ENCODE measurements around the gene RASSF5. TPM values are rescaled to one million over a fixed set of nuclear protein-coding genes. Genes with fewer than 3 reads are reported as not detected.

RASSF5 gene
- total RNA-seq, 3 donors from 2014 or later: 179 to 227 (median 216) TPM

DNA sequence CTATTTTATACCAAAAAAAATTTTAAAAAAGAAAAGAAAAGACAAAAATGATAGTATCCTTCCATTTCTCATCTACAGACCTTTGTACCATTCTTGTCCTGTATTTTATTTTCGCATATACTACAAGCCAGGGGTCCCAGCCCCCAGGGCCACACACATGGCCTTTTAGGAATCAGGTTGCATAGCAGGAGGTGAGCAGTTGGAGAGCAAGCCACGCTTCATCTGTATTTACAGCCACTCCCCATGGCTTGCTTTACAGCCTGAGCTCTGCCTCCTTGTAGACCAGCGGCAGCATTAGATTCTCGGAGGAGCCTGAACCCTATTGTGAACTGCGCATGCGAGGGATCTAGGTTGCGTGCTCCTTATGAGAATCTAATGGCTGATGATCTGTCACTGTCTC, 39.8 kb downstream of the RASSF5 start:
- DNase-seq (no peak), ATAC-seq (no peak)
- Mint-ChIP-seq H3K4me1 (ENCODE audit: low read depth) (peaks cover 28% of the 10 kb centered on the region), H3K4me3 (no peak overlapping the region), H3K9me3 (no peaks in the 10 kb centered on the region), H3K27me3 (ENCODE audit: low read depth) (no peaks in the 10 kb centered on the region), H3K36me3 (ENCODE audit: insufficient read depth) (no peaks in the 10 kb centered on the region)

DNA sequence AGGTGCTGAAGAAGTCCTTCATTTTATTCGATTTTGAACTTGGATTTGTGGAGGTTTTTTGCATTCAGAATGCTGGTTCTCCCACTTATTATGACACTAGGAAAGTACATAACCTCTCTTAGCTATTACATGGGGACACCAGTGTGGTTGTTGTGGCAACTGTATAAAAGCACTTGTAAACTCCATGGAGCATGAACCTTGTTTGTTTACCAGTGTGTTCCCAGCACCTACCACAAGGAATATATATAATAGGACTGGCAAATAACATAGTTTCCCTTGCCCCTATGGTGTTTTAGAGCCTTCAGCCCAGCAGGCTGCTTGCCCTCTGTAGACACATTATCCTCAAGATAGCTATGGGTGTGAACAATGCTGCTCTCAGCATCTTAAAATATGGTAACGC, 43.1 kb downstream of the RASSF5 start:
- Mint-ChIP-seq H3K4me3 (no peak overlapping the region), H3K27me3 (ENCODE audit: low read depth) (no peaks in the 10 kb centered on the region), H3K4me1 (ENCODE audit: low read depth) (peaks cover 52% of the 10 kb centered on the region), H3K36me3 (ENCODE audit: insufficient read depth) (no peaks in the 10 kb centered on the region), H3K9me3 (no peaks in the 10 kb centered on the region)
- ATAC-seq (no peak), DNase-seq (no peak)

DNA sequence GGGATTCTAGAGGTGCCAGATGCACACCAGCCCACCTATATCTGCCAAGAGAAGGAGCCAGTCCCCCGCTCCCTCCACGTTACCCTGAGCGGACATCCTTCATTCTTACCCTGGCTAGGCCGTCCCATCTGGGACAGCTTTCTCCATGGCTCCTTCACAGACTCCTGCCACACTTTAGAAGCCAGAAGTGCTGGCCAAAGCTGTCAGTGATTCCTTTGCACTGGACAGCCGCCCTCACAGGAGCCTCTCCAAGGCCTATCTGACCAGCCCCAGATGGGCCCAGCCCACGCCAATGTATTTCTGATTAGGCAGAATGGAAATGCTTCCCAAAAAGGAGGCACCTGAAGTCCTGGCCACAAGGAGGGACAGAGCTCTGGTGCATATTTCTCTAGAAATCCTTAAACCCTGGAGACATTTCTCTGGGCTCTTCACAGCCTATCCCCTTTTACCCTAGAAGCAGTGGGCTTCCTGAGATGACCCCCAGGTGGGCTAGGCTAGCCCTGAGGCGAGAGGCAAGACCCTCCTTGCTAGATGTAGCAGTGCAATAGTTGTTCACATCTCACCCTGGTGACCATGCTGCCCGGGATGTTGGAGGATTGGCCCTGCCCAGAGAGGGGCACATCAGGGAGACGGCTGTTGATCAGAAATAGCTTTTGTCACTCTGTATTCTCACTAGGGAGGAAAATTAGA, 44.1 kb downstream of the RASSF5 start:
- H3K4me1 Mint-ChIP-seq (ENCODE audit: low read depth): peaks cover 56% of the 10 kb centered on the region
- no peaks in the 10 kb centered on the region for H3K27me3 Mint-ChIP-seq (ENCODE audit: low read depth)
- H3K36me3 Mint-ChIP-seq (ENCODE audit: insufficient read depth): no peaks in the 10 kb centered on the region
- H3K4me3 Mint-ChIP-seq: no peak overlapping the region
- no peak for DNase-seq
- no peaks in the 10 kb centered on the region for H3K9me3 Mint-ChIP-seq
- no peak for ATAC-seq

DNA sequence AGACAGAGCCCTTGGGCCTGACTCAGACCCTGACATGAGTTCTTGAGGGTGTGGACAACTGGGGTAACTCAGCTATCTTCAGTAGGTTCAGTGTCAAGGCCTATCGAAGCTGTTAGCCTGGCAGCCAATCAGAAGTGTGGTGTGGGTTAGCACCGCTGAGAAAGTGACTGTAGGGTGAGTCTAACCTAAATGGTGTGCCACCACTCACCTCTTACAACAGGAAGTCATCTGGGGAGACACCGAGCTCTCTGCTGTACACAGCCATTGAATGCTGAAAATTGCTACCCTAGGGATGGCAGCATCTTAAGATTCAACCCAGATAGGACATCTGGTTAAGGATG, 44.6 kb downstream of the RASSF5 start:
- no peaks in the 10 kb centered on the region for H3K27me3 Mint-ChIP-seq (ENCODE audit: low read depth)
- no peaks in the 10 kb centered on the region for H3K9me3 Mint-ChIP-seq
- H3K4me3 Mint-ChIP-seq: peak overlapping the region; percentile 68
- H3K36me3 Mint-ChIP-seq (ENCODE audit: insufficient read depth): no peaks in the 10 kb centered on the region
- peaks cover 58% of the 10 kb centered on the region for H3K4me1 Mint-ChIP-seq (ENCODE audit: low read depth)
- DNase-seq (peak; percentile 69), ATAC-seq (peak; percentile 80 to 88)

GRCh38 chr1:206554211-206554610, 46.9 kb downstream of the RASSF5 start:
- DNase-seq: no peak
- Mint-ChIP-seq H3K27me3 (ENCODE audit: low read depth) (no peaks in the 10 kb centered on the region), H3K36me3 (ENCODE audit: insufficient read depth) (peaks cover 2% of the 10 kb centered on the region), H3K4me3 (no peak overlapping the region), H3K9me3 (no peaks in the 10 kb centered on the region), H3K4me1 (ENCODE audit: low read depth) (peaks cover 58% of the 10 kb centered on the region)
- ATAC-seq: no peak

- peaks cover 6% of the 10 kb centered on the region for H3K36me3 Mint-ChIP-seq (ENCODE audit: insufficient read depth)
- peak overlapping the region; percentile 90 for H3K4me3 Mint-ChIP-seq
- ATAC-seq (no peak), DNase-seq (no peak)
- H3K27me3 Mint-ChIP-seq (ENCODE audit: low read depth): no peaks in the 10 kb centered on the region
- no peaks in the 10 kb centered on the region for H3K9me3 Mint-ChIP-seq
- peaks cover 64% of the 10 kb centered on the region for H3K4me1 Mint-ChIP-seq (ENCODE audit: low read depth)
Observed at GRCh38 chr1:206554701-206555472, 47.6 kb downstream of the RASSF5 start.

DNA sequence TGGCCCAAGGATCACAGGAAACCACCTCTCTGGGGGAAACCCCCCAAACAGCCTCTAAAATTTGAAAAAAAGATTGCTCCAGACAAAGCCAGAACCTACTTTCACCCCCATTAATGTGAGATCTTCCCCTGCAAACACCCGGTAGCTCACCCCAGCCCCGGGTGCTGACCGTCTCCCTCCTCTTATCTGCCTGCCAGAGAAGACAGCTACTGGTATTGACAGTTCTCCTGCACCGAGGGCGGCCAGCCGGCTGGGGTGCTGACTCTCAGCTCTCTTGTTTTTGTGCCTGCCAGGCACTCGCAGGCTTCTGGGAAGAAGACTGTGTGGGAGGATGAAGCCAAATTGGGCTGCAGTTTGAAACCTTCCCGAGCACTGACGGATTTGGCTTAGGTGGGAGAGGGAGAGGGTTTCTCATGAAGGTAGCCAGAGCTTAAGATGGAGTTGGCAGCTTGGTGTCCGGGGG, 48.2 kb downstream of the RASSF5 start:
- peaks cover 12% of the 10 kb centered on the region for H3K36me3 Mint-ChIP-seq (ENCODE audit: insufficient read depth)
- DNase-seq (no peak), ATAC-seq (peak in 1 of 2 donors; percentile 5)
- no peaks in the 10 kb centered on the region for H3K9me3 Mint-ChIP-seq
- peaks cover 70% of the 10 kb centered on the region for H3K4me1 Mint-ChIP-seq (ENCODE audit: low read depth)
- peak overlapping the region; percentile 90 for H3K4me3 Mint-ChIP-seq
- no peaks in the 10 kb centered on the region for H3K27me3 Mint-ChIP-seq (ENCODE audit: low read depth)

DNA sequence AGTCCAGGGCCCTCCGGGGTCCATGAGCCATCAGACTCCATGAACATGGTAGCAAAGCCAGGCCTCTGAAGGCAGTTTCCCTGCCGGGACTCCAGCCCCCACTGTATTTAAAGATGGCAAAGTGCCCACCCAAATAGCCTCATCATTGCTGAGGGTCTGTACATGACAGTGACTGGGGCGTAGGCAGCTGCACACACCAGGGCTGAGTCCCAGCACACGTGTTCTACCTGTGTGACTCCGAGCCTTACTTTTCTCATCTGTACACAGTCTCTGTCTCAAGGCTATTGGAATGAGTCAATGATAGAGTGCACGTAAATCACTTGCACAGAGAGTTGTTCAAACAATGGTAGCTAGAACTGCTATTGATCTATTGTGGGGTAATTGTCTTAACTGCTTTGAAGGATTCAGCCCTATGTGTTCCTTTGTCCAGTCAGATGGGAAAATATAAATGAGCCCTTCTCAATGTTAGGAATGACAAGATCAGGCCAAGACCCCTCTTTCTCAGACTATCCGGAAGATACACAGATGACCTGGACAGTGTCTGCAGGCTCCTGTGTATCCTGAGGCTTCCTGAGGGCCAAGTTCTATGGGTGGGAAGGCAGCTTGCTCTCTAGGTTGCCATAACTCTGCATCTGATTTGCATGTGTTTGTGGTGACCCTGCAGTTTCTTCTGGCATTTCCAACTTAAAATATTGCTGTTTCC, 48.9 kb downstream of the RASSF5 start:
- peak; percentile 58 to 67 for ATAC-seq
- Mint-ChIP-seq H3K9me3 (no peaks in the 10 kb centered on the region), H3K27me3 (ENCODE audit: low read depth) (no peaks in the 10 kb centered on the region), H3K36me3 (ENCODE audit: insufficient read depth) (peaks cover 15% of the 10 kb centered on the region), H3K4me3 (peak overlapping the region; percentile 90), H3K4me1 (ENCODE audit: low read depth) (peaks cover 73% of the 10 kb centered on the region)
- no peak for DNase-seq

DNA sequence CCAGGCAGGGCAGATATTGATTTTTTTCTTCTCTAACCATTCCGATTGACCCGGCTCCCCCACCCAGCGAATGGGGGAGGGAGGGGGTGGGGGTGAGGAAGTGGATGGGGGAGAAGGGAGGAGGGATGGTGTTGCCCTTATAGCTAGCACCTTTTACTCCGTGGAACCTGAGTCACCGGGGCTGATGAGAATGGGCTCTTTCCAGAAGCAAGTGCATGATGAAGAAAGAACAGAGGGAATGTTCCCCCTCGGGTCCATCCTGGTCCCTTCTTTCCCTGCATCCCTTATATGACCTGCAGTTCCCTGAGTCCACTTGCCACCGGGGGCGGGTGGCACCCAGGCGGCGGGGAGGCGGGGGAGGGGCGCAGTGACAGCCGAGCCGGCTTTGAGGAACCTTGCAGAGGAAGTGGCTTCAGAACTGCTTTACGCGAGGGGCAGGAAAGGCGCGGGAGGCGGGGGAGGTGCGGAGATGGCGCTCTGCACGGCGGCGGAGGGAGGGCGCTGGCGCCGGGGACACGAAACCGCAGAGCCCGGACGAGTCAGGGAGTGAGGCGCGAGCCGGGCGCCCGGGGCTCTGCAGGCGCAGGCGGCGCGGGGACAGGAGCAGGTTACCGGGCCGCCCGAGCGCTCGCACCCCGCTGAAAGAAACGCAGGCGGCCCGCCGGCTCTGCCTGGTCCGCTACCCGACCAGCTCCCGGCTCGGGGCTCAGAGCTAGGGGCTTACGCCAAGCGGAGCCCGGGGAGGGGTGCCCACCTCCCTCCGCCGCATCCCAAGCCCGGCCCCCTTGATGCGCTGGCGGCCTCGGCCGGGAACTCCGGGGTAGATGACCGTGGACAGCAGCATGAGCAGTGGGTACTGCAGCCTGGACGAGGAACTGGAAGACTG, 49.7 kb downstream of the RASSF5 start:
- ATAC-seq (peak; percentile 57 to 61), DNase-seq (peak; percentile 86)
- Mint-ChIP-seq H3K36me3 (ENCODE audit: insufficient read depth) (peaks cover 18% of the 10 kb centered on the region), H3K9me3 (no peaks in the 10 kb centered on the region), H3K27me3 (ENCODE audit: low read depth) (no peaks in the 10 kb centered on the region), H3K4me1 (ENCODE audit: low read depth) (peaks cover 72% of the 10 kb centered on the region), H3K4me3 (peak overlapping the region; percentile 90)

DNA sequence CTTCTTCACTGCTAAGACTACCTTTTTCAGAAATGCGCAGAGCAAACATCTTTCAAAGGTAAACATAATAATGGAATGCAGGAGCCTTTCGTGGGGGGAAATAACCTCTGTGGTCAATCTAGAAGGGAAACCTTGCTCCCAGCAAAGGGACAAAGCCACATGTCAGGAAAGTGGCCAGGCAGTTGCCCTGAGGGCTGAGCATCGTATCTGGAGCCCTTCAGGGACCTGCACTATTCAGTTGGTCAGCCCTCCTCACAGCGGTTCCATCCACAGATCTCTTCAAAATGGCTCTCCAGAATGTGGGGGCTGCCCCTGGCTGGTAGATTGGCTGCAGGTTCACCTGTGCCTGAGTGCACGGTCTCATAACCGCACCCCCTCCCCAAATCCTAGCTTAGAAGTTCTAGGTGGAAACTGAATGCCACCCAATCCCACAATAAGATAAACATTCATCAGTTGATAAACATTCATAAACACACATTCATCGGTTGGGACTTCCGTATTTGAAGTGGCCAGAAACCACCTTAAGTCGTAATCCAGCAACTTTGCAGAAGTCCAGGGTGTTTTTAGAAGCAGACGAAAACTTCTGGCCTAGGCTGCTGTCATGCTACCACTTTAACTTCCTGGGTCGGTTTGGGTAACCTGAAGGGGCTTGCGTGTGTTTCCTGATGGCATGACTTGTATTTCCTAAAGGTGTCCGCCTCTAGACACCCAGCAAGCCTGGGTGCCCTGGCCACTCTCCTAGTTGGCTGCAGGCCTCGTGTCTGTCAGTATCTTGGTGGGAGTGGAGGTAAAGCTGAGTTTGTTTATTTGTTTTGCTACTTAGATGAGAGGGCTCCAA, 50.5 kb downstream of the RASSF5 start:
- H3K27me3 Mint-ChIP-seq (ENCODE audit: low read depth): no peaks in the 10 kb centered on the region
- no peaks in the 10 kb centered on the region for H3K9me3 Mint-ChIP-seq
- ATAC-seq: no peak
- H3K4me1 Mint-ChIP-seq (ENCODE audit: low read depth): peaks cover 72% of the 10 kb centered on the region
- peak overlapping the region; percentile 90 for H3K4me3 Mint-ChIP-seq
- DNase-seq: no peak
- H3K36me3 Mint-ChIP-seq (ENCODE audit: insufficient read depth): peaks cover 25% of the 10 kb centered on the region

DNA sequence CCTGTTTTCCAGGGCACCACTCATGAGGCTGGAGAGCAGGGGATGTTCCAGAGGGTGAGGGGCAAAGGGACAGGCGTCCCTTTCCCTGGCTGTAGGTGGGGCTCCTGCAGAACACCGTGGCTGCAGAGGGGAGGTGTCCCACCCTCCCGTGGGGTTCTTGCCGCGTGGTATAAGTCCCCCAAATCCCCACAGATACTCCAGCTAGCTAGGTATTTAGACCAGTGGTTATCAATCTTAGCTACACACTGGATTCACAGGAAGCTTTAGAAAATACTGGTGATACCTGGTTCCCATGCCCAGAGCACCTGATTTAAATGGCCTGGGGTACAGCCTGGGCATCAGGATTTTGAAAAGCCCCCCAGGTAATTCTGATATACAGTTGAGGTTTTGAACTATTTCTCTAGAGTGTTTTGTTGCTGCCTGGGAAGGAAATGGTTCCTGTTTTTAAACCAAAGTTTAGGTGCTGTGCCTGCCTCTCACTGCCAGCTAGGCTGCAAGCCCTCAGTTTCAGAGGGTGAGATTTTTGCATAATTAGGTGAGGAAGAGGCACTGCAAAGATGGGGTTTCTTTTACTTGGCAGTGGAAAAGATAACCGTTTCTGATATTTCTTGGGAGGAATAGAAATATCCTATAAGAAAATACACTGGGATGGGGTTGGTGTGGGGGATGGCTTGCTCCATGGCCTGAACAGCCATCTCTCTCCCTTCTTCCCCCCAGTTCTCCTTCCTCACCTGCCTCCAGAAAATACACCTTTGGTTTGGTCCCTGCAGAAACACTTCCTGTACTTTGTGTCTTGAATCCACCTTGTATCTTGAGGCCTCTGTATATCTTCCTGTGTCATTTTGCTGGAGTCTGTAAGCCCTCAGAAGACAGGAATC, 51.7 kb downstream of the RASSF5 start:
- peak overlapping the region; percentile 90 for H3K4me3 Mint-ChIP-seq
- DNase-seq: no peak
- peaks cover 73% of the 10 kb centered on the region for H3K4me1 Mint-ChIP-seq (ENCODE audit: low read depth)
- ATAC-seq: no peak
- H3K36me3 Mint-ChIP-seq (ENCODE audit: insufficient read depth): peaks cover 37% of the 10 kb centered on the region
- no peaks in the 10 kb centered on the region for H3K27me3 Mint-ChIP-seq (ENCODE audit: low read depth)
- no peaks in the 10 kb centered on the region for H3K9me3 Mint-ChIP-seq

- peaks cover 73% of the 10 kb centered on the region for H3K4me1 Mint-ChIP-seq (ENCODE audit: low read depth)
- H3K36me3 Mint-ChIP-seq (ENCODE audit: insufficient read depth): peaks cover 43% of the 10 kb centered on the region
- peak; percentile 45 for DNase-seq
- H3K27me3 Mint-ChIP-seq (ENCODE audit: low read depth): no peaks in the 10 kb centered on the region
- H3K4me3 Mint-ChIP-seq: peak overlapping the region; percentile 90
- no peak for ATAC-seq
- H3K9me3 Mint-ChIP-seq: no peaks in the 10 kb centered on the region
Observed at GRCh38 chr1:206559672-206559995, 52.3 kb downstream of the RASSF5 start.
